Kidney tubule cell (primary cell): ENCODE data around the gene SLC22A4.

Experiments
- DNase-seq: peaks from one replicate; pipeline ENCODE4 v3.0.0-alpha.2; 2018; ENCODE audit warnings: low spot score

Gene SLC22A4

DNA sequence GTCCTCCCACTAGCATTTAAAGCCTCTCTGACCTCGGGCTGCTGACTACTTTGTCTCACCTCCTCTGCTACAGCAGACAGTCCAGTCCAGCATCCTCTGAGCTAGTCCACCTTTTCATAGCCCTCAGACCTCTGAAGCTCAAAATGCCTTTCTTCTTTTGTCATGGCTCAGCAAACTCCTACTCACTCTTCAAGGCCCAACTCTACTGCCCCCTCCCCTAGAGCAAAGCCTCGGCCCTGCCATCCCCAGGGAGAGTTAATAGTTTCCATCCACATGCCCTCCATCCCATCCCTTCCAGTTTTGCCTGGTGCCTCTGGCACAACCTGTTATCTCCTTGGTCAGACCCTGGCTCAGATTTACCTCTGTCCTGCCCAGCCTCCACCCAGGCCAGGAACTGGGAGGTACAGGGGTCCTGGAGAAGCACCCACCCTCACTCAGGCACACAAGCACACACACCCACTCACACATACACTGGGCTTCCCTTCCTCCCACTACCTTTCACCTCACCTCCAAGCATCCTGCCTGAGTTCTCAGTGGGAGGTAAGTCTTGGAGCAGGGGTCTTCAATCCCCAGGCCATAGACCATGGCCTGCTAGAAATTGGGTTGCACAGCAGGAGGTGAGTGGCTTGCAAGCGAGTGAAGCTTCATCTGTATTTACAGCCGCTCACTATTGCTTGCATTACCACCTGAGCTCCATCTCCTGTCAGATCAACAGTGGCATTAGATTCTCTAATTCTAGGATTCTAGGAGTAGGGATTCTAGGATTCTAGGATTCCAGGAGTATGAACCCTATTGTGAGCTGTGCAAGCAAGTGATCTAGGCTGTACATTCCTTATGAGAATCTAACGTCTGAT lies 18.6 kb upstream of the SLC22A4 start:
- DNase-seq, result no peak

DNA sequence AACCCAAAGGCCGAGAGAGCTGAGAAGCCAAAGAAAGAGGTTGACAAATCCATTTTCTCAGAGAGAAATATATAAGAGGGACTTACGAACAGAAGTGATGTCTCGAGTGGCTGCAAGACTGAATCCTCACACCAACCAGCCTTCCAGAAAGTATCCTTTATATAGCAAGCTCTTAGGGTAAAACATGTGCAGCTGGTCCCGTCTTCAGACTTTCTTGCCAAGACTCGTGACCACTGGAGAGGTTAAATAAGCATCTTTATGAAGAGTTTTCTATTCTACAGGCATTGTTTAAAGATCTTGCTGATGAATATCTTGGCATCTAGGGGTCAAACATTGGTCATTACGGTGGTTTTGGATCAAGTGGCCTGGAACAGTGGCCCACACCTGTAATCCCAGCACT lies 16.9 kb upstream of the SLC22A4 start:
- DNase-seq, result no peak

DNA sequence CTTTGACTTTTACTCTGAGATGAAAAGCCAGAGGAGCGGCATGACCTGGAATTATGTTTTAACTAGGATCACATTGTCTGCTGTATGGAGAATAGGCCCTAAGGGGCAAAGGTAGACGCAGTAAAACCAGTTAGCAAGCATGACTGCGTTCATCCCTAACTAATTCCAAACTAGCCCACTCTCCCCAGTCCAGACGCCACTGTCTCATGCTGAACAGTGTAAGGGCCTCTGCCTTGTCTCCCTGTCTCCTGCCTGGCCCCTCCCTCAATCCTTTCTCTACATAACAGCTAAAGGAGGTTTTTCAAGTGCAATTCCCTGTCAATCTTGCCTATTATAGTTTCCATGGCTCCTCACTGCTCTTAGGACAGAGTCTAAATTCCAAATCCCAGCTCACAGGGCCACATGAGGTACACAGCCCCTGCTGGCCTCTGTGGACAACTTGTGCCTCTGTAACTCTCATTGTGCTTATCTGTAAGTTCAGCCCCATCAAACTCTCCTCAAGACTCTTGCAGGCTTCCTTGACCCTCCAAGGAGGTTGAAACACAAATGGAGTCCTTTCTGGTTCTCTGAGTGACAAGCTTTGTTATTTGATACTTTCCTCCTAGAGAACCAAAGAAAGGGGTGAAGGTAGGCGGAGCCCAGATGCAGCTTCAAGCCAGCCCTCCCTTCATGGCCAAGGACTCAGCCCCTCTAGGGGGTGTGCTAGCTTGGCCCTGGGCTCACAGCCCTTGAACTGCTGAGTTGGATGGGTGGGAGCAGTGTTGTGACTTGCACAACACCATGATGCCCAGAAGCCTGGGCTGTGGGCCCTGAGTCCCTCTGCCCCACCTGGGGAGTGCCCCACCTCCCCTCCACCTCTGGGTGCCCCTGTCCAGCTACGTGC lies 16.0 kb upstream of the SLC22A4 start:
- no peak for DNase-seq

DNA sequence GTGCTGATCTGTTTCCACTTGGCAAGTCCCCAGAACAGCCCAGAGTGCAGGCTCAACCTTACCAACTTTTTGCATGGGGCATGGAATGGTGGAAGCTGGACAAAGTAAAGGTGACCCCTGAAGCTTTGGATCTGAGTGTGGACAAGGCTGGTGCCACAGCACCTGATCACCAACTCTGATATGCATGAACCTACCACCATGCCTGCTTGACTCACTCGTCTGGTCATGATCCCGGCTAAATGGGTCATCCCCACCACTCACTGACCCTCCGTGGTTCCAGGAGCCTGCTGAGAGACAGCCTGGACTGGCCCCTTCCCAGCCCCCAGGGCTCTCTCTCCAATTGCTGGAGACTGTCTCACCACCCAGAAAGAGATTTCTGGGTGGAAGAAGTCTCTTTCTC lies 14.4 kb upstream of the SLC22A4 start:
- DNase-seq, result no peak

DNA sequence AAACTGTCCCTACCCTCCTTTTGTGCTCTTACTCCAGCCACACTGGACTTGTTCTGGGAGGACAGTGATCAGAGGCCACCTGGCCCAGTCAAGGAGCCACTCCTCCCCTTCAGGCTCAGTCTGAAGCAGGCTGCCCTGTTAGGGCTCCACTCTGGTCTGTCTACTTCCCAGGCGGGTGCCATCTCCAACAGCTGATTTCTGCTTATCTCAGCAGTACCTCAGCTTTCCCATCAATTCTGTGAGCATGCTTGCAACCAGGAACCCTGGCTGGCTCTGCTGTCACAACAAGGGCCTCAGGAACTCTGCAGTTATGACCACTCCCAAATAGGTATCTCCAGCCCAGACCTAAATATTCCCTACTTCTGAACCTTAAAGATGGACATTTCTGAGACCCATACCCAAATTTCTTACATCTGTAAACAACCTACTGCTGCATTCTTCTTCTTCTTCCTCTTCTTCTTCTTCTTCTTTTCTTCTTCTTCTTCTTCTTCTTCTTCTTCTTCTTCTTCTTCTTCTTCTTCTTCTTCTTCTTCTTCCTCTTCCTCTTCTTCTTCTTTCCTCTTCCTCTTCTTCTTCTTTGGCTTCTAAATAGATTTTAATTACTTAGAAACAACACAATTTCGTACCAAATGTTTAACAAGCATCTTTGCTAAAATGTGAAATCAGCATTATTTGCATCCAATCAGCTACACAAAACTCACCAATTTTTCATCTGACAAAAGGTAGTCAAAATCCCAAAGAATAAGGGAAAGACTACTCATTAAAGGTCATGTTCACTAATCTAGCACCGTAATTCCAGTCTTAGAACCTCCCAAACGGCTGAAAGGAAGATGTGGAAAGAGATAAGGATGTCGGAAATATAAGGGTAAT lies 13.6 kb upstream of the SLC22A4 start:
- no peak for DNase-seq

DNA sequence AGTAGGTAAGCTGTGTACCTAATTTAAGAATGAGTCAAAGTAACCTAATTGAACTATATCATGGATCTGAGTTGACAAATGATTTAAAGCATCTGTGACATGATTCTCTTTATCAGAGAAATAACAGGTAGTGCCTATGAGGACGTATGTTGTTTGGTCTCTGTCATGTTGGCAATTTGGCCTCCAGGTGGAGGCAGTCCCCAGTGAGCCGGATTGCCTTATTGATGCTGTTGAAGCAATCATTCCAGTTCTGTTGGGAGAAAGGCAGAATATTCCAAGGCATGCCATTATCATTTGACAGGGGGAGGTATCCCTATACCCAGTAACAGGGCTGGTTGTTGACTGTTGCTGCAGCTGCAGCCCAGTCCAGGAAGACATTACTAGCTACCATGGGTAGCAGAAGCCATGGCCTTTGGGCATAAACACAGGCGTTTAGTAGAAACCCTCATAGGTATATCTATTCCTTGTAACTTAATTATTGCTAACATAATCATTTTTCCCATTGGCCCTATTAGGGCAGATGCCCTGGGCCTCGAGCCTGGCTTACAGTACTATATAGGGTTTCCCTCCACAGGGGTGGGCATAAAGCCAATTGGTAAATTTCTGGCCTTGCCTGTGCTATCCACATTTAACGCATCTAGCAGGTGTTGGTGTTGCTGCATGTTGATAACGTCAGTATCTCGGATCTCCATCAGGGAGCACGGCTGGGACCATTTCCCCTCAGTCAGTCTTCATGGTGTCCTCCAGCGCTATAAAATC lies 12.2 kb upstream of the SLC22A4 start:
- DNase-seq, result no peak

DNA sequence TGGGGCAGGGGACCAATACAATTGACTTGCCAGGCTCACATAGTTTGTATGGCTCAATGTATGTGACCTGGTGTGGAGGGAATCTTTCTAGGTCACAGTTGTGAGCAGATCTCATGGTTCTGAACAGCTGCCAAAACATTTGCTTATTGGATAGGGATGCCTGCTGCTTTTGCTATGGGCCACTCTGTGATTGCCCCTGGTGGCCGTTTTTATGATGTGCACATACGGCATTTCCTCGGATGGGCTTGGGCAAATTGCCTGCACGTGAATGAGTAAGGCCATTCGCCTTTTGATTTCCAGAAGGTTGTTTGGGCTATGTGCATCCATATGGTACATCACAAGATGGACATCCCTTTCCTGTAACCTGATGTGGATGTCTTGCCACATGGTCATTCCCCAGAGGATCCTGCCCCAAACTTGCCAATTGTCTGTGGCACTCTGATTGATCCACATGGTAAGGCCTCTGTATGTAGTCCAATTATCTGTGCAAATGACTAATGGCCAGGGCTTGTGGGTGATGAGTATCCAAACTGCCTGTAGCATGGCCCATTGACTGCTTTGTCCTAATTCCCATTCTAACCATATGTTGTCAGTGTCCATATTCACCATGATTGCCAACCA lies 10.7 kb upstream of the SLC22A4 start:
- DNase-seq, result peak; percentile 70

DNA sequence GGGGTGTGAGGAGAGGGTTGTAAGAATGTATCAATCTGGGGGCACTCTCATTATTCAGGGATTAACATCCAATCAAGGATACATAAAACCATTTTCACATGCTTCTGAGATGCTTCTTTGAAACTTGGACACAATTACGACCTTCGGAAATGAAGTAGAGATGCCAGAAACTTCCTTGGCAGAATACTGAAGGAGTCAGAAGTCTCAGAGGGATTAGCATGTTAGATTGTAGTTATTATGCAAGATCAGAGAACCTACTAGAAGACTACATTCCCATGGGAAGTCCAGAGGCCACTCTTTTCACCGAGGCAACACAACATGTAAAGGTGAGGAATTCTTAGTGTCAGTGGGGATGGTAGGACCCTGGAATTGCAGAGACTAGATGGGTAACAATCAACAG lies 5.1 kb upstream of the SLC22A4 start:
- no peak for DNase-seq

DNA sequence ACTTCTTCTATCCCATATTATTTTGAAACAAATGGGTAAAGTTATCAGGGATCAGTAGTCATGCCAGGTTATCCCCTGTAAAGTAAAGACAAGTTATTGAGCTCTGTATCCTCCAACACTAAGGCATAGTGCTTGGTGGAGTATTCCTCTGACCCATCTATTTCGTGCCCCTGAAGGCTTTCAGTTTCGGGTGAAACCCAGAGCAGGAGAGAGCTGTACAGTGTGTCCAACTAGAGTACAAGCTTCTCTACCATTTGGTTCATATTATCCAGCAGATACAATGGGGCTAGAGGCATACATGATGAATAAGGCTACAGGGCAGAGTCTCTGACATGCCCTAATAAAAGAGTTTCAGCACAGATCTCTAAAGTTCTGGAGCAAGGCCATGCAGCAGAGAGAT lies 3.2 kb upstream of the SLC22A4 start:
- DNase-seq, result no peak

DNA sequence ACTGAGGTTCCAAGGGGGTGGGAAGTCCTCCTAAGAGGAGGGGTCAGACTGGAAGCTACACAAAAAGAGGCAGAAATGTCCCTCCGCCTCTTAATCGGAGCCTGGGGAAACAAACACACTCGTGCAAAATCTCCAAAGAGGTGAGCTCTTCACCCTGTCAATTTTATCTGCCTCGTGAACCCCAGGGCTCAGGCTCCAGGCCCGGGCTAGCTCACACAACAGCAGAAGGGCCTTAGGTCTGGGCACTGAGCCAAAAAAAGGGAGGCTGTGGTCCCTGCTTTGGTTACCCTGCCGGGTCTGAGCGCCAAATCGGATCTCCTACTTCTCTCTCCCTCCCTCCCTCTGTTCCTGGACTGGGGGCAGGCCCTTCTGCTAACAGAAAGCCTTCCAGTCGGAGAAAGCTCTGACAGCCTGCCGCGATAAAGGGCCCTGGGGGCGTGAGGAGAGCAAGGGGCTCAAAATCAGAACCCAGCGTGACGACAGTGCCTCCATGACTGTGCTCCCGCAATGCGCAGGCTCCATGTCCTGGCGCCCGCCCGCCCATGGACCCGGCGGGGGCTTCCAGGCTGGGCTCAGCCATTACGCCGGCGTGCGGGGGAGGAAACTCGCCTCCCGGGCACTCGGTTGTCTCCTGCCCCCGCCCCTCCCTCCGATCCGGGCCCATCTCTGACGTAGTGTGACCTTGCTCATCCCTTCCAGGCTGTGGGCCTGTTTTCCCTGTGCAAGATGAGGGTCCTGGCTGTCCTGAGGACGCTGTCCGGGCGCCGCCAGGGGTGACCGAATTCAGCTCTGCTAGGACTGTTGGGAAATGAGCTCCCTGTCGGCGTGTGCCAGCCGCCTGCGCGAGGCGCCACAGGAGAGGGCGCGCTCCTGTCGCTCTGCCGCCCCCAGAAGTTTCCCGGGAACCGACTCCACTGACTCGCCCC lies 865 bp upstream of the SLC22A4 start:
- peak; percentile 84 for DNase-seq

DNA sequence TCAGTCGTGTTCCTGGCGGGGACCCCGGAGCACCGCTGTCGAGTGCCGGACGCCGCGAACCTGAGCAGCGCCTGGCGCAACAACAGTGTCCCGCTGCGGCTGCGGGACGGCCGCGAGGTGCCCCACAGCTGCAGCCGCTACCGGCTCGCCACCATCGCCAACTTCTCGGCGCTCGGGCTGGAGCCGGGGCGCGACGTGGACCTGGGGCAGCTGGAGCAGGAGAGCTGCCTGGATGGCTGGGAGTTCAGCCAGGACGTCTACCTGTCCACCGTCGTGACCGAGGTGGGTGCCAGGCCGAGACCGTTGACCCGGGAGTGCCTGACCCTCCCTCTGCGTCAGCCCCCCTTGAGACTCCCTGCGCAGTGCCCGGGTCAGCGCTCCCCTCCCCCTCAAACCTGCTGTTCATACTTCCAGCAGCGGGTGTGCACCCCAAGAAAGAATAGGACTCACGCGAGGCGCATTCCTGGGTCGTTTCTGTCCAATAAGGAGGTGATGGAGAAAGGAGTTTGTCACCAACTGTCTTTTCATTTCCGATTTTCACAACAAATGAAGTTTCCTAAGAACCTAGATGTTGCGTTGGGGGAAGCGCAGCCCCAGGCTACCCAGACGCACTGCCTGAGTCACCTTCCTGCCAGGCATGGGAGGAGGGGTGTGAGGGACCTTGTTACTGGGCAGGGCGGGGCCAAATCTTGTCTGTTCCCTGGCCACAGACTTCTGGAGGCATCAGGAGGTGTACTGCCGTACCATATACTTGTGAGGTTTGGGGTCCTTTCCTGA lies 722 bp downstream of the SLC22A4 start:
- DNase-seq, result peak; percentile 87

DNA sequence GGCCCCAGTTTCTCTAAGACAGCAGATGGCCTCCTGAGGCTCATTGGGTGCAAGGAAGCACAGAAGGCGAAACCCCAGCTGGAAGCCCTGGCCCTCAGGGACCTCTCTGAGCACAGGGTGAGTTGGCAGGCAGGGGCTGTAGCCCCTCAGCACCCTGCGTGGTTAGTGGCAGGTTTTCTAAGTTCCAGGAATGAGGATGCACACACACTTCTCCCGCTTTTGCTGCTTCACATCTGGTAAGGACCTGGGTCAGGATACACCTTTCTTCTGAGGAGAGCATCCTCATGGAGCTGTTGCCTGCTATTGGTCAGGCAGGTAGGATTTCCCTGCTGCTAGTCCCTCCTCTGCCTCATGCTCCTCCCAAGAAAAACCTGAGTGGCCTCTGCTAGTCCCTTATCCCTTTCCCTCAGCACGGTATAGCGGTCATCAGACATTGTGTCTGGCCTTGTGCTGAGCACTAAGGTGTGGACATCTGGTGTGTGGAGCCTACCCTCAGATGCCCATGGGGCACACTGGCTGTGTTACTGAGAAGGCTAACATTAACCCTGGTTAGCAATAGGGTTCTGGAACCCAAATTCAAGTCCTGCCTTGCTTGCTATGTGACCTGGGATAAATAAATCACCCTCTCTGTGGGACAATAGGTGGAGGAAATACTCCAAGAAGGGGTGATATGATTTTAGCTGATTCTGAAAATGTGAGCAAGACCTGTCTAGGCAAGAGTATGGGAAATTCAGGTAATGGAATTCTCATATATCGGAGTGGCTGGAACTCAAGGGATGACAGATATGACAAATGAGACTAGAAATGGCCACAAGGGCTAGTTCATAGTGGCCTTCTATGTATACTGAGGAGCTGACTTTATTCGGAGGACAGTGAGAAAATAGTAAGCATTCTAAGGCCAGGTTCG lies 1.6 kb downstream of the SLC22A4 start:
- DNase-seq, result no peak

DNA sequence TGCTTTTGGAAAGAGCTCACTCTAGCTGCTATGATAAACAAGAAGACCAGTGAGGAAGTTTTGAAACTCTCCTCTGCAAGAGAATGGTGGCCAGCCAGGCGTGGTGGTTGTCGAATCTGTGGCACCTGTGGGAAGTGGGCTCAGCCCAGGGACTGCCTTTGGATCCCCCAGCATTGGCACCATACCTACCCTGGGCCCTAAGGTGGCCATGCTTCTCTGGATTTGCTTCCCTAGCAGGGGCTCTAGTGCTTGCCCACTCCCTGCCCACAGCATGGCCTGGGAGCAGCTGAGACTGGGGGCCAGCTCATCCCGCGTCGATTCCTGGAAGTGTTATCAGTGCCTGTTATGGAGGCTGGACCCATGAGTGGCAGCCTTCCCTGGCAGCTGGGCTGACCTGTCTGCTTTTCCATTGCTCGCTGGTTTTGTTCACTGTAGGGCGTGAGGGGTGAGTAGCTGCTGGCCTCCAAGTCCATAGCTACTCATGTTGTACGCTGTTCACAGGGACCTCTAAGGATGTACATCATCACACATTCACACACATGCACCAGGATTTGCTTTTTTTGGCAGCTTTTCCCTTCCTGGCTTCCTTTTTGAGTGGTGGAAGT lies 2.3 kb downstream of the SLC22A4 start:
- DNase-seq, result no peak

DNA sequence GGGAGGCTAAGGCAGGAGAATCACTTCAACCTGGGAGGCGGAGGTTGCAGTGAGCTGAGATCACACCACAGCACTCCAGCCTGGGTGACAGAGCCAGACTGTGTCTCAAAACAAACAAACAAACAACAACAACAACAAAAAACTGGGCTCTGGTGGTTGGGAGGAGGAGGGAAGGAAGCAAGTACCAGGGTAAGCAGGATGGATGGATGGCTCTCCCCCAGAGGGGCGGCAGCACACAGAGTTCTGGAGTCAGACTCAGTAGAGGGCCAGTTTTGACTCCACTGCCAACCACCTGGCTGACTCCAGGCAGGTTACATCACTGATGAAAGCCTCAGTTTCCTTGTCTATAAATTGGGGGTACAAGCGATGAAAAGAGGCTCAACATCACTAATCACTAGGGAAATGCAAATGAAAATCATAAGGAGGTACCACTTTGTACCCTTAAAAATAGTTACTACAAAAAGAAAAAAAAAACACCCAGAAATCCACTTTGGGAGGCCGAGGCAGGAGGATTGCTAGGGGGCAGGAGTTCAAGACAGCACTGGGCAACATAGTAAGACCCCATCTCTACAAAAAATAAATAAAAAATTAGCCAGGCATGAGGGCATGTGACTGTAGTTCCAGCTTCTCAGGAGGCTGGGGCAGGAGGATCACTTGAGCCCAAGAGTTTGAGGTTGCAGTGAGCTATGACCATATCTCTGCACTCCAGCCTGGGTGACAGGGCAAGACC lies 3.2 kb downstream of the SLC22A4 start:
- DNase-seq, result no peak

DNA sequence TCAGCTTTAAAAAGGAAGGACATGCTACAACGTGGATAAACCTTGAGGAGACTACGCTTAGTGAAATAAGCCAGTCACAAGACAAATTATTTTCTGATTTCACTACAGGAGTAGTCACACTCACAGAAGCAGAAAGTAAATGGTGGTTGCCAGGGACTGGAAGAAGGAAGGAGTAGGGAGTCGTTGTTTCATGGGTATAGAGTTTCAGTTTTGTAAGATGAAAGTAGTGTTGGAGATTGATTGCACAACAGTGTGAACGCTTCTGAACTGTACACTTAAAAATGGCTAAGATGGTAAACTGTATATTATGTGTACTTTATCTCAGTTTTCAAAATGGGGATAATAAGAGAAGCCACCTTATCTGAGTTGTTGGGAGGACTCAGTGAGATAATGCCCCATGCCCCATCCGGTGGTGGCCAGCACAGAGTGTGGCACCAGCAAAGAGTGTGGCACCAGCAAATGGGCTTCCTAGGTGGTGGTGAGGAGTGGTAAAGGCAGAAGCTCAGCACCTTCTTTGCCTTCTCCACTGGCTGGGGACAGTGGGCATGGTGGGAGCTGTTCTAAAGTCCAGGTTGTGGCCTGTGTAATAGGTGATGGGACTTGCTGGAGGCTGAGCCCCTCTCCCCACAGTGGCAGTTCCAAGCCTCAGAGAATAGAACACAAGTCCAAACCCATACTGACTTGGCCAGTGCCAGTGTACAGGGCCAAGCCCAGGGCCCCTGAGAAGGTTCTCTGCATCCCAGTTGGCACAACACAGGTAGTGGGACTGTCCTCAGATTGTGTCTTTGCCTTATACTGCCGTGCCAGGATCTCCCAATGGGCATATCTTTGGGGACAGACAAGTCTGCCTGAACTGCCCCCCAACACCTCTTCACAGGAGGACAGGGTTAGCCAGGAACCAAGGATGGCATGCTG lies 4.4 kb downstream of the SLC22A4 start:
- no peak for DNase-seq

DNA sequence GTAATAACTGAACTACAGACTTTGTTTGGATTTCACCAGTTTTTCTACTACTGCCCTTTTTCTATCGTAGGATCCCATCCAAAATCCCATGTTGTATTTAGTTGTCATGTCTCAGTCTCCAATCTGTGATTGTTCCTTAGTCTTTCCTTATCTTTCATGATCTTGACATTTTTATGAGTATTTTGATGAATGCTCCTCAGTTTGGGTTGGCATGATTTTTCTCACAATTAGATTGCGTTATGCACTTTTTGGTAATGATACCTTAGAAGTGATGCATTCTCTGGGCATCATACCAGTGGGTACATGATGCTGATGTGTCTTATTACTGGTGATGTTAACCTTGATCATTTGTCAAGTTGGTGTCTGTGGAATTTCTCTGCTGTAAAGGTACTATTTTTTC lies 5.7 kb downstream of the SLC22A4 start:
- no peak for DNase-seq
